GM21515 (cell line): ENCODE measurements around the gene TMEM144.

Source experiments
- ATAC-seq: cut with Tn5 transposase; IDR thresholded peaks from one replicate; pipeline ENCODE4 v1.9.1; 2021; ENCODE audit not compliant: unreplicated experiment

TMEM144 gene

GRCh38 chr4:158295053-158295452, 84.8 kb downstream of the TMEM144 start:
- no peak for ATAC-seq

- no peak for ATAC-seq
Measured at GRCh38 chr4:158297866-158298265, 87.6 kb downstream of the TMEM144 start.

- no peak for ATAC-seq
Measured at GRCh38 chr4:158299459-158300007, 89.2 kb downstream of the TMEM144 start.

GRCh38 chr4:158300012-158300411, 89.7 kb downstream of the TMEM144 start:
- no peak for ATAC-seq

- no peak for ATAC-seq
Measured at GRCh38 chr4:158302076-158302866, 92.0 kb downstream of the TMEM144 start.

- no peak for ATAC-seq
Measured at GRCh38 chr4:158304694-158305093, 94.4 kb downstream of the TMEM144 start.
